Left ventricle myocardium inferior (tissue), 1 donor: ENCODE measurements around the gene RNU1-4. TPM values are rescaled to one million over a fixed set of nuclear protein-coding genes. Genes with fewer than 3 reads are reported as not detected.
"Not testable (repeated sequence)": the region's sequence is repeated elsewhere in the genome, so short reads cannot be mapped to it uniquely, and the experiment has no call there.

Source experiments
- DNase-seq: peaks from one replicate; pipeline ENCODE4 v3.0.0-alpha.2; 2020
- H3K27ac ChIP-seq: fragments of 200-600 bp; replicated peaks from 2 replicates; pipeline ENCODE4 v1.8.0; 2021
- H3K27me3 ChIP-seq: fragments of 200-600 bp; 2 replicates; pipeline ENCODE4 v1.8.0; 2021; ENCODE audit warnings: low read depth
- H3K36me3 ChIP-seq: fragments of 200-600 bp; 2 replicates; pipeline ENCODE4 v1.8.0; 2021
- H3K4me1 ChIP-seq: fragments of 200-600 bp; 2 replicates; pipeline ENCODE4 v1.8.0; 2021
- H3K4me3 ChIP-seq: fragments of 200-600 bp; 2 replicates; pipeline ENCODE4 v1.8.0; 2021; ENCODE audit warnings: mild to moderate bottlenecking, moderate library complexity
- H3K9me3 ChIP-seq: fragments of 200-600 bp; replicated peaks from 2 replicates; pipeline ENCODE4 v1.8.0; 2021
- intact Hi-C: fragments of 100-400 bp; cut with micrococcal nuclease; formaldehyde crosslinking; loops from one replicate; pipeline ENCODE4 v1.11.0; 2022
- total RNA-seq: library from RNA; stranded (reverse); fragmentation: NEBNext Ultra II Directional; extraction: Animal tissue kit (Norgen Biotek cat#: 25700); gene quantifications from one replicate; pipeline ENCODE4 v1.2.1, GENCODE V29; 2021
- donor health status: DM: no; HTN: yes; CAD: no; lungs with severe emphysema.

RNU1-4 gene
- total RNA-seq, 1 donor from 2014 or later: 6,072 TPM

DNA sequence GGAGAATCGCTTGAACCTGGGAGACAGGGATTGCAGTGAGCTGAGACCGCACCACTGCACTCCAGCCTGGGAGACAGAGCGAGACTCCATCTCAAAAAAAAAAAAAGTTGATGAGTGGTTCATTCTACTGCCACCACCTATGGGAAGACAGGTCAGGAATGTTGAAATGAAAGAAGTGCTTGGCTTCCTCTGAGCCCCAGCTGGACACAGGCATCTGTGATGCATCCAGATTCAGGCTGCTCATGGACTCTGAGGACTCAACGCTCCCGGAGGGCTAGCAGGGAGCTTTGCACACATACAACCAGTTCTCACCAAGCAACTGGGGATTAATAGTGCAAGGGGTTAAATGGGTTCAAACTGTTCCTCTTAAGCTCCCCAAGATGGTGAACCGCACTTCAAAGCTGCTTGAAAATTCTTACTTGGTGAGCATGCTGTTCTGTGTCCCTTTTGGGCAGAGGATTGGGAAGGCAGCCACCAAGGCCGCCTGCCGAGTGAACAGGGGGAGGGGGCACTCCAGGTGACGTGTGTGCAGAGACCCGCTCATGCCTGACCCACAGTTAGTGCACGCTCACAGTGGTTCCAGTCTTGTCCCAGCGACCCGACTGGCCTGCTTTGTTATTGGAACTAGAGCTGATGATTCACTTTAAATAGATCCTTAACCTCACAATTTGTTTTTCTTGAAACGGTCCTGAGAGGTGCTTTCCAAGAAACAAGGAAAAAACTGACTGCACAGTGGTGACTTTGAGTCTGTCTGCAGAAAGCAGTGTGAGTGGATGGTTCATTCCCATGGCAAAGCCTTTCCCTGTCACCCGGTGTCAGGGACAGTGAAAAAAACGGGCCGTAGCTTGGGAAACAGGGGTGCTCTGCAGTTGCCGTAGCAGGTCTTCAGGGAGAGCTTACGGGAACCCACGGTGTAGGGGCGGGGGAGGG is 32.2 kb downstream of the RNU1-4 start:
- H3K27ac ChIP-seq, DNase-seq, H3K4me3 ChIP-seq: not testable (repeated sequence)

DNA sequence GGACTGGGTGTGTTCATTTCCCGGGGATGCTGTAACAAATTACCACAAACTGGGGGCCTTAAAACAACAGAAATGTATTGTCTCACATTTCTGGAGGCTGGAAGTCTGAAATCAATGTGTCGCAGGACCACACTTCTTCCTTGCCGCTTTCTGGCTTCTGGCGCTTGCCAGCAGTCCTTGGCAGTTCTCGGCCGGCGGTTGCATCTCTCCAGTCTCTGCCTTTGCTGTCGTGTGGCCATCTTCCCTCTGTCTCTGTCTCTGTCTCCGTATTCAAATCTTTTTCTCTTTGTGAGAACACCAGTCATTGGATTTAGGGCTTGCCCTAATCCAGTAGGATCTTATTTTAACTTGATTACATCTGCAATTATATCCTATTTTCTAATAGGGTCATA is 32.9 kb downstream of the RNU1-4 start:
- intact Hi-C loops, H3K36me3 ChIP-seq, H3K27ac ChIP-seq, H3K9me3 ChIP-seq, H3K4me1 ChIP-seq, DNase-seq, H3K4me3 ChIP-seq: not testable (repeated sequence)
- peaks cover 16% of the 10 kb centered on the region for H3K27me3 ChIP-seq

More for the DNA sequence above, 32.2 kb downstream of the RNU1-4 start:
- H3K27me3 ChIP-seq: peaks cover 11% of the 10 kb centered on the region
- H3K4me1 ChIP-seq, intact Hi-C loops, H3K9me3 ChIP-seq, H3K36me3 ChIP-seq: not testable (repeated sequence)

DNA sequence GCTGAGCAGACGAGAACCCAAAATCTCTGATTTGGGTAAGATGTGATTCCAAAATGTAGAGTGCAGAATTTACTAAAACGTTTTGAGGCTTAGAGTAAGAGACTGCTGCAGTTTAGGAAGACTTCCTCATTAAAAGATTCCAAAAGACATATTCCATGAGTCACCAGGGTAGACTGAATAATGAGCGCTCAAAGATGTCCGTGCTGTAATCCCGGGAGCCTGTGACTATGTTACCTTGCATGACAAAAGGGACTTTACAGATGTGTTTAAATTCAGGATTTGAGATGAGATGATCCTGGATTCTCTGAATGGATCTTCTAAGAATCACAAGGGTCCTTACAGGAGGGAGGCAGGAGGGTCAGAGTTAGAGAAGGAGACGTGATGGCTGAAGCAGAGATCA is 33.4 kb downstream of the RNU1-4 start:
- DNase-seq, intact Hi-C loops, H3K36me3 ChIP-seq, H3K27ac ChIP-seq, H3K9me3 ChIP-seq, H3K4me1 ChIP-seq, H3K4me3 ChIP-seq: not testable (repeated sequence)
- H3K27me3 ChIP-seq: peaks cover 16% of the 10 kb centered on the region

GRCh38 chr1:16774773-16775172 is 34.5 kb downstream of the RNU1-4 start:
- H3K4me1 ChIP-seq, H3K4me3 ChIP-seq, H3K36me3 ChIP-seq, H3K27ac ChIP-seq, intact Hi-C loops, H3K9me3 ChIP-seq, DNase-seq: not testable (repeated sequence)
- H3K27me3 ChIP-seq: peaks cover 21% of the 10 kb centered on the region

DNA sequence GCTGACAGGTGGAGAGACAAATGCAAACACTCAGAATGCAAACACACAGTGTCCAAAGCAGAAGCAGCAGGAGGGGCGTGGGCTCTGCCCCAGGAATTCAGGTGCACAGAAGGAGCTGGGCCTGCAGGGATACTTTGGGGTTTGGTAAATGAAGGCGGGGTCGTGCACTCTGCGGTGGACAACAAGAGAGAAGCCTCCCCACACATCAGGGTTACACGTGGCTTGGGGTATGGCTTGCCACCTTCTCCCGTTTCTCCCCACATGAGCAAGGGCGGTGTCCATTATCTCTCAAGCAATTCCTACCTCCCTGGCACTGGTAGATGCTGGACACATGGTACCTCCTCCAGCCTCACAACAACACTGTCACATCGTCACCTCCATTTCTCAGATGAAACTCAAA is 35.0 kb downstream of the RNU1-4 start:
- DNase-seq: not testable (repeated sequence)

DNA sequence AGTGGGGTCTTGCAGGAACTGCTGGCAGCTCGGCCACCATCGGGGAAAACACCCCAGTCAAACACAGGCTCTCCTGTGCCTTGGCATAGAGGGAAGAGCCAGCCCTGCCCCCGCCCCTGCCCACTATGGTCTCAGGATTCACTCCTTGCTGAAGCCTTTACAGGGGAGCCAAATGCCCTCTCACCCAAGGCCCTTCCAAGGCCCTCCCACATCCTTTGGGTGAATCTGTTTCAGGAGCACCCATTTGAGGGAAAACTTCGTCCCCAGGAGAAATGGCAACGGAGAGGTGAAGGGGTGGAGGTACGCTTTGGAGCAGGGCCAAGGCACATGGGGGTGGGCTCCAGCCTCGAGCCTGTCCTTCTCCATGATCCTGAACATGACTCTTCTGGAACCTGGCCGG is 35.9 kb downstream of the RNU1-4 start:
- DNase-seq, H3K27ac ChIP-seq, intact Hi-C loops: not testable (repeated sequence)

More for the DNA sequence above, 35.0 kb downstream of the RNU1-4 start:
- H3K27ac ChIP-seq, H3K4me3 ChIP-seq, H3K36me3 ChIP-seq, H3K4me1 ChIP-seq, intact Hi-C loops, H3K9me3 ChIP-seq: not testable (repeated sequence)
- H3K27me3 ChIP-seq: peaks cover 22% of the 10 kb centered on the region

GRCh38 chr1:16776835-16777234 is 36.5 kb downstream of the RNU1-4 start:
- H3K4me1 ChIP-seq, DNase-seq, H3K9me3 ChIP-seq, H3K36me3 ChIP-seq, H3K27ac ChIP-seq, H3K4me3 ChIP-seq, intact Hi-C loops: not testable (repeated sequence)
- peaks cover 22% of the 10 kb centered on the region for H3K27me3 ChIP-seq

More for the DNA sequence above, 35.9 kb downstream of the RNU1-4 start:
- not testable (repeated sequence) for H3K4me3 ChIP-seq, H3K36me3 ChIP-seq, H3K9me3 ChIP-seq, H3K4me1 ChIP-seq
- H3K27me3 ChIP-seq: peaks cover 22% of the 10 kb centered on the region

DNA sequence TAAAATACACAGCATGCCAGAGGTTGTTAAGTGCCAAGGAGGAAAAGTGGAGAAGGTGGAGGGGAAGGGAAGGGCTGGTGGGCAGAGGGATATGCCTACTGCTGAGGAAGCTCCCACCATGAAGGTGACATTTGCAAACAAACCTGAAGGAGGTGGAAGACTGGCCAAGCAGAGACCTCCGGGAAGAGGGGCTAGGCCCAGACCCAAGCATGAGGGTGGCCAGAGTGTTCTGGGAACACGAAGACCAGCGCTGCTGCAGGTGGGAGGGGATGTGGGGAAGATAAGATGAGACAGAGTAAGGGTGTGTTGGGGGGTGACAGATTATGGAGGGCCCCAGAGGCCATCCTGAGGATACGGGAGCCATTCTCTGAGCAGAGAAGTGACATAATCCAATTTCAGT is 37.5 kb downstream of the RNU1-4 start:
- H3K36me3 ChIP-seq, H3K27ac ChIP-seq, H3K4me1 ChIP-seq, H3K9me3 ChIP-seq, H3K4me3 ChIP-seq, intact Hi-C loops, DNase-seq: not testable (repeated sequence)
- peaks cover 16% of the 10 kb centered on the region for H3K27me3 ChIP-seq

- intact Hi-C loops, H3K36me3 ChIP-seq, H3K9me3 ChIP-seq, H3K4me1 ChIP-seq, H3K4me3 ChIP-seq, DNase-seq, H3K27ac ChIP-seq: not testable (repeated sequence)
- peaks cover 16% of the 10 kb centered on the region for H3K27me3 ChIP-seq
These were observed 39.2 kb downstream of the RNU1-4 start for GRCh38 chr1:16779525-16779924.

- H3K9me3 ChIP-seq, intact Hi-C loops, DNase-seq, H3K4me3 ChIP-seq, H3K27ac ChIP-seq, H3K36me3 ChIP-seq, H3K4me1 ChIP-seq: not testable (repeated sequence)
- peaks cover 16% of the 10 kb centered on the region for H3K27me3 ChIP-seq
These were observed 40.7 kb downstream of the RNU1-4 start for GRCh38 chr1:16781033-16781432.

- H3K27ac ChIP-seq, H3K36me3 ChIP-seq, H3K4me1 ChIP-seq, H3K4me3 ChIP-seq, intact Hi-C loops, H3K9me3 ChIP-seq, DNase-seq: not testable (repeated sequence)
- peaks cover 21% of the 10 kb centered on the region for H3K27me3 ChIP-seq
These were observed 41.3 kb downstream of the RNU1-4 start for GRCh38 chr1:16781625-16782024.

DNA sequence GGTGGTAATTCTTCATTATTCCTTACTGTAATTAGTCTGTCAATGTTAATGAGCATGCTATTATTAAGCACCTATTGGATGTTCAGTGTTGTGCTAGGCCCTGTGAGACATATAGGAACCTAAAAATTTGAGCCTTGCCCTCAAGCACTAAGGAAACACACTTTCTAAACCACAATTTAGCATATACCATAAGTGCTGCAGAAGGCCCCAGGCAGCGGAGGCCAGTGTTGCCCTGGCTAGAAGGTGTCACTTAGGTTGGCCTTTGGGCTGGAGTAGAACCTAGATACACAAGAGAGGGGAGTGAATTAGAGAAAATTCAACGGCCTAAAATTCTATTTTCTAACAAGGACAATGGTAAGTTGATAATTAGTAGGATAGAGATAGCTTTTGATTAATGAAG is 44.6 kb downstream of the RNU1-4 start:
- H3K9me3 ChIP-seq, H3K27ac ChIP-seq, intact Hi-C loops, H3K36me3 ChIP-seq, H3K27me3 ChIP-seq, H3K4me1 ChIP-seq, DNase-seq, H3K4me3 ChIP-seq: not testable (repeated sequence)

GRCh38 chr1:16786362-16786761 is 46.0 kb downstream of the RNU1-4 start:
- H3K36me3 ChIP-seq, H3K27ac ChIP-seq, H3K27me3 ChIP-seq, DNase-seq, H3K4me3 ChIP-seq, intact Hi-C loops, H3K9me3 ChIP-seq, H3K4me1 ChIP-seq: not testable (repeated sequence)

DNA sequence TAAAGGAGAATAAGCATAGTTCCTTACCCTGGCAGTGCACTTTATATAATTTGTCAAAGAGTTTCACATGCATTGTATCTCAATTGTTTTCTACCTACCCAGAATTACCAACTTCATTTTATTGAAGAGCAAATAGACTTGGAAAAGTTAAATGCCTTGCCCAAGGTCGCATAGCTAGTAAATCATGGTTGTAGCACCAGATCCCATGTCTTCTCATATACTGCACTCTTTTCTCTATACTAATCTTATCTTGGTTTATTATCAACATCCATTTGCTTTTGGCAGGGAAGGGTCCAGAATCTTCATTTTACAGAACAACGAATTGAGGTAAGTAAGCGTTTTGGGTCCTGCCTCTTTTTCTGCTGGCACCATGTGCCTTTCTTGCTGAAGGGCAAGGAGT is 46.9 kb downstream of the RNU1-4 start:
- H3K4me3 ChIP-seq, H3K36me3 ChIP-seq, DNase-seq, H3K27me3 ChIP-seq, intact Hi-C loops, H3K9me3 ChIP-seq, H3K27ac ChIP-seq, H3K4me1 ChIP-seq: not testable (repeated sequence)
